ENCODE data around the gene SULF2.

GRCh38 chr20:47754388-47754715, 30.9 kb downstream of the SULF2 start:
- TF ChIP-seq CTCF (IDR thresholded peaks at IDR 0.05; ENCODE audit: poor library complexity) (no peak), EZH2phosphoT487 (IDR thresholded peaks at IDR 0.05; ENCODE audit: low read depth, severe bottlenecking, unreplicated experiment) (no peak)

Measured in hepatocyte (in vitro differentiated cells).